Measurements from ENCODE around the gene TSNAX.

GRCh38 chr1:231526536-231526935 is 1.9 kb upstream of the TSNAX start:
- TF ChIP-seq ZNF274 (IDR thresholded peaks at IDR 0.05; ENCODE audit: low read depth, low read length) (no peak), YY1 (IDR thresholded peaks at IDR 0.05; ENCODE audit: insufficient read depth, insufficient read length) (no peak)

All from NT2/D1 (cell line).